DMS114 treated with DMSO at 0.1 percent for 48 hours (cell line): ENCODE results near the gene PCDHGB7.
"Not testable (repeated sequence)": the region's sequence is repeated elsewhere in the genome, so short reads cannot be mapped to it uniquely, and the experiment has no call there.

ENCODE experiments used
- DNase-seq: peaks from one replicate; lab custom pipeline; 2025; ENCODE audit not compliant: unreplicated experiment; lab: John Stamatoyannopoulos, UW

Gene PCDHGB7

DNA sequence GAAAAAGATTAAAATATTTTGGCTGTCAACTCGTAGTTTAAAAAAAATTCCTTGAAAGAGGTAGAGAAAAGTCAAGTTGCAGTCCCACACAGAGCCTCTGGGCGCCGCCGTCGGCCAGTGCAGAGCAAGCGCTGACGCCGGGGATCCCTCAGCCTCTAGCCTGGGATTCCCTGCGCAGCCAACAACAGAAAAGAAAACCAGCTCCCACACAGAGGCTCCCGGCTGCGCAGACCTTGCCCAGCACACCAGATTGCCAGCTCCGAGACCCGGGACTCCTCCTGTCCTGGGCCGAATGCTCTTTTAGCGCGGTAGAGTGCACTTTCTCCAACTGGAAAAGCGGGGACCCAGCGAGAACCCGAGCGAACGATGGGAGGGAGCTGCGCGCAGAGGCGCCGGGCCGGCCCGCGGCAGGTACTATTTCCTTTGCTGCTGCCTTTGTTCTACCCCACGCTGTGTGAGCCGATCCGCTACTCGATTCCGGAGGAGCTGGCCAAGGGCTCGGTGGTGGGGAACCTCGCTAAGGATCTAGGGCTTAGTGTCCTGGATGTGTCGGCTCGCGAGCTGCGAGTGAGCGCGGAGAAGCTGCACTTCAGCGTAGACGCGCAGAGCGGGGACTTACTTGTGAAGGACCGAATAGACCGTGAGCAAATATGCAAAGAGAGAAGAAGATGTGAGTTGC is at the start of gene PCDHGB7:
PCDHGB7 (plus strand) TSS at position 184 of the 679 bp plus-strand sequence; CDS start at position 367, 183 bp downstream.
- not testable (repeated sequence) for DNase-seq

DNA sequence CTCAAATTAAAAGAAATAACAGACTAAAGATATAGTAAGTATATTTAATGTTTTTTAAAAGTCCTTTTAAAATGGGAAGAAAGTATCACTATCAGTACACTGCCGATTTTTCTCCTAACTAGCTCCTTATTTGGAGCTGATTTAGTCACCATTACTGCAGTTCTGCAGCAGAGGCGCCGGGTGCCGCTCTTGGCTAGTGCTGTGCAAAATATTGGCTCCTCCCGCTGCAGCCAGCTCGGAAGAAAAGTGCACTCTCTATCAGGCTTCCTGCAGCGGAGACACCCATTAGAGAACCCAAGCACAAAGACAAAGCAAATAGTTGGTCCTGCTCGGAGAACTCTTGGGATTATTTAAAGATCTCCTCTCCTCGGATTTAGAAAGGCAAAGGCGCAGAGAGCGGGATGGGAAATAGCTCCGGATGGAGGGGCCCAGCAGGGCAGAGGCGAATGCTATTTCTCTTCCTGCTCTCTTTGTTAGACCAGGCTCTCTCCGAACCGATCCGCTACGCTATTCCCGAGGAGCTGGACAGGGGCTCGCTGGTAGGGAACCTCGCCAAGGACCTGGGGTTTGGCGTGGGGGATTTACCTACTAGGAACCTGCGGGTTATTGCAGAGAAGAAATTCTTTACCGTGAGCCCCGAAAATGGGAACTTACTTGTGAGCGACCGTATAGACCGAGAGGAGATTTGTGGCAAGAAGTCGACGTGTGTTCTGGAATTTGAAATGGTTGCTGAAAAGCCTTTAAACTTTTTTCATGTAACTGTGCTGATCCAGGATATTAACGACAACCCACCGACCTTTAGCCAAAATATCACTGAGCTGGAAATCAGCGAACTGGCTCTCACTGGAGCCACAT is 47.3 kb upstream of the PCDHGB7 start, which contains the start of gene PCDHGB3:
PCDHGB3 (plus strand) TSS at position 249 of the 855 bp plus-strand sequence; CDS start at position 402, 153 bp downstream.
- DNase-seq = no peak

DNA sequence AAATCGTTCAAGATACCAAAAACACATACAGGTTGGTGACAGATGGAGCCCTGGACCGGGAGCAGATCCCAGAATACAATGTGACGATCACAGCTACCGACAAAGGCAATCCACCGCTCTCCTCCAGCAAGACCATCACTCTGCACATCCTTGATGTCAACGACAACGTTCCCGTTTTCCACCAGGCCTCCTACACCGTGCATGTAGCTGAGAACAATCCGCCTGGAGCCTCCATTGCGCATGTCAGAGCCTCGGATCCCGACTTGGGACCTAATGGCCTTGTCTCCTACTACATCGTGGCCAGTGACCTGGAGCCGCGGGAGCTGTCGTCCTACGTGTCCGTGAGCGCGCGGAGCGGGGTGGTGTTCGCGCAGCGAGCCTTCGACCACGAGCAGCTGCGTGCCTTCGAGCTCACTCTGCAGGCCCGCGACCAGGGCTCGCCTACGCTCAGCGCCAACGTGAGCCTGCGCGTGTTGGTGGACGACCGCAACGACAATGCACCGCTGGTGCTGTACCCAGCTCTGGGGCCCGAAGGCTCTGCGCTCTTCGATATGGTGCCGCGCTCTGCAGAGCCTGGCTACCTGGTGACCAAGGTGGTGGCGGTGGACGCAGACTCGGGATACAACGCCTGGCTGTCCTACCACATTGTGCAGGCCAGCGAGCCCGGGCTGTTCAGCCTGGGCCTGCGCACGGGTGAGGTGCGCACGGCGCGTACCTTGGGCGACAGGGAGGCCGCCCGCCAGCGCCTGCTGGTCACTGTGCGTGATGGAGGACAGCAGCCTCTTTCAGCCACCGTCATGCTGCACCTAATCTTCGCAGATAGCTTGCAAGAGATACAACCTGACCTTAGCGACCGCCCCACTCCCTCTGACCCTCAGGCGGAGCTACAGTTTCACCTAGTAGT is 45.7 kb upstream of the PCDHGB7 start:
- DNase-seq = no peak

DNA sequence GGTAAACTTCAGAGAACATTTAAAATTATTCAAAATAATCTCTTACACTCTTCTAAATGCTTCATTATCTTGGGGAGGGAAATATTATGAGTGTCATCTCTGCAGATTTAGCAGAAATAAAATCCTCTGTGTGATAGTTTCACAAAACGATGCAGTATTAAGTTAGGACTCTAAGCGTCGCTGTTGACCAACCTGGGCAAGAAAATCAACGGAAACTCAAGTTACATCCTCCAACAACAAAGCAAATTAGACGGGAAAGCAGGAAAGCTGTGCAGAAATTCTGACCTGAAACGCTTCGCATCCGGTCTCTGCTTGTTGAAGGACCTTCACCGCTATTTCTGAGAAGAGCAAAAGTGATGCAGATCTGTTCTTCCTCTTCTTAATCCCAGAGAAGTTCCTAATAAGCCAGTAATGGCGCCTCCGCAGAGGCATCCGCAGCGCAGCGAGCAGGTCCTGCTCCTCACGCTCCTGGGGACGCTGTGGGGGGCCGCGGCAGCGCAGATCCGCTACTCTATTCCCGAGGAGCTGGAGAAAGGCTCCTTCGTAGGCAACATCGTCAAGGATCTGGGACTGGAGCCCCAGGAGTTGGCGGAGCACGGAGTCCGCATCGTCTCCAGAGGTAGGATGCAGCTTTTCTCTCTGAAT is 43.7 kb upstream of the PCDHGB7 start, which contains the start of gene PCDHGA6:
PCDHGA6 (plus strand) TSS at position 219 of the 645 bp plus-strand sequence; CDS start at position 412, 193 bp downstream.
- no peak for DNase-seq

DNA sequence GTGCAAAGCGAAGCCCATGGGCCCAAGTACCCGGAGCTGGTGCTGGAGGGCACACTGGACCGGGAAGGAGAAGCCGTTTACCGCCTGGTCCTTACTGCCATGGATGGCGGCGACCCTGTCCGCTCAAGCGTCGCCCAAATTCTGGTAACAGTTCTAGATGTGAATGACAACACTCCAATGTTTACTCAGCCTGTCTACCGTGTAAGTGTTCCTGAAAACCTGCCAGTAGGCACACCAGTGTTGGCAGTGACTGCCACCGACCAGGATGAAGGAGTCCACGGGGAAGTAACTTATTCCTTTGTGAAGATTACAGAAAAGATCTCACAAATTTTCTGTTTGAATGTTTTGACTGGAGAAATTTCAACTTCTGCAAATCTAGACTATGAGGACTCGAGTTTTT is 42.9 kb upstream of the PCDHGB7 start:
- no peak for DNase-seq

DNA sequence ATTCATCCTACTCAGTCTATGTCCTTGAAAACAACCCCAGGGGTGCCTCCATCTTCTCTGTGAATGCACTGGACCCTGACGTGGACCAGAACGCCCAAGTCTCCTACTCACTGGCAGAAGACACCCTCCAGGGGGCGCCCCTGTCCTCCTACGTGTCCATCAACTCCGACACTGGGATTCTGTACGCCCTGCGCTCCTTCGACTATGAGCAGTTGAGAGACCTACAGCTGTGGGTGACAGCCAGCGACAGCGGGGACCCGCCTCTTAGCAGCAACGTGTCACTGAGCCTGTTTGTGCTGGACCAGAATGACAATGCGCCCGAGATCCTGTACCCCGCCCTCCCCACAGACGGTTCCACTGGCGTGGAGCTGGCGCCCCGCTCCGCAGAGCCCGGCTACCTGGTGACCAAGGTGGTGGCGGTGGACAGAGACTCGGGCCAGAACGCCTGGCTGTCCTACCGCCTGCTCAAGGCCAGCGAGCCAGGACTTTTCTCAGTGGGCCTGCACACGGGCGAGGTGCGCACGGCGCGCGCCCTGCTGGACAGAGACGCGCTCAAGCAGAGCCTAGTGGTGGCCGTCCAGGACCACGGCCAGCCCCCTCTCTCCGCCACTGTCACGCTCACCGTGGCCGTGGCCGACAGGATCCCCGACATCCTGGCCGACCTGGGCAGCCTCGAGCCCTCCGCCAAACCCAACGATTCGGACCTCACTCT is 41.9 kb upstream of the PCDHGB7 start:
- DNase-seq = not testable (repeated sequence)

DNA sequence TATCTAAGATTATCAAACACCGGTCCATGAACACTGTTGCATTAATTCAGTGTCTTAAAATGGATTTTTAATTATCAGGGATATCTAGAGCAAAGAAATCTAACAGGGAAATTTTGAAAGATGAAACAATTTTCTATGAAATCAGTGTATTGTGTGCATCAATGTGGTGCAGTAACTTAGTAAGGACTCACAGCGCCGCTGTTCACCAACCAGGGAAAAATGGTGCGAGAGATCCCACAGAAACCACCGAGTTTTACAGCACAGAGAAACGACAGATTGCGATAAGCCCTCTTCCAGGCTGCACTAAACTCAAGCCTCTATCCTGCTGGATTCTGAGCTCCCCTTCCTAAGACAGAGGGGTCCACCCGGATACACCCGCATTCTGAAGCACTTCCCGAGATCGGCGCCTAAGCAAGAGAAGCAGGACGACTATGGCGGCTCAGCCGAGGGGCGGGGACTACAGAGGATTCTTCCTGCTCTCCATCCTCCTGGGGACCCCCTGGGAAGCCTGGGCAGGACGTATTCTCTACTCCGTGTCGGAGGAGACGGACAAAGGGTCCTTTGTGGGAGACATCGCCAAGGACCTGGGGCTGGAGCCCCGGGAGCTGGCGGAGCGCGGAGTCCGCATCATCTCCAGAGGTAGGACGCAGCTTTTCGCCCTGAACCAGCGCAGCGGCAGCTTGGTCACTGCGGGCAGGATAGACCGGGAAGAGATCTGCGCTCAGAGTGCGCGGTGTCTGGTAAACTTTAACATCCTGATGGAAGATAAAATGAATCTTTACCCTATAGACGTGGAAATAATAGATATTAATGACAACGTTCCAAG is 34.8 kb upstream of the PCDHGB7 start, which contains the start of gene PCDHGA7:
PCDHGA7 (plus strand) TSS at position 274 of the 826 bp plus-strand sequence; CDS start at position 432, 158 bp downstream.
- DNase-seq = no peak

DNA sequence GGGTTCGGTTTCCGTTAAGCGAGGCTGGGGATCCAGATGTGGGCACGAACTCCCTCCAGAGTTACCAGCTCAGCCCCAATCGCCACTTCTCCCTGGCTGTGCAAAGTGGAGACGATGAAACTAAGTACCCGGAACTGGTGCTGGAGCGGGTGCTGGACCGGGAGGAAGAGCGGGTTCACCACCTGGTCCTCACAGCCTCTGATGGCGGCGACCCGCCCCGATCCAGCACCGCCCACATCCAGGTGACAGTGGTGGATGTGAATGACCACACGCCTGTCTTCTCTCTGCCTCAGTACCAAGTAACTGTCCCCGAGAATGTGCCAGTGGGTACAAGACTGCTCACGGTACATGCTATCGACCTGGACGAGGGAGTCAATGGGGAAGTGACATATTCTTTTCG is 34.1 kb upstream of the PCDHGB7 start:
- no peak for DNase-seq

DNA sequence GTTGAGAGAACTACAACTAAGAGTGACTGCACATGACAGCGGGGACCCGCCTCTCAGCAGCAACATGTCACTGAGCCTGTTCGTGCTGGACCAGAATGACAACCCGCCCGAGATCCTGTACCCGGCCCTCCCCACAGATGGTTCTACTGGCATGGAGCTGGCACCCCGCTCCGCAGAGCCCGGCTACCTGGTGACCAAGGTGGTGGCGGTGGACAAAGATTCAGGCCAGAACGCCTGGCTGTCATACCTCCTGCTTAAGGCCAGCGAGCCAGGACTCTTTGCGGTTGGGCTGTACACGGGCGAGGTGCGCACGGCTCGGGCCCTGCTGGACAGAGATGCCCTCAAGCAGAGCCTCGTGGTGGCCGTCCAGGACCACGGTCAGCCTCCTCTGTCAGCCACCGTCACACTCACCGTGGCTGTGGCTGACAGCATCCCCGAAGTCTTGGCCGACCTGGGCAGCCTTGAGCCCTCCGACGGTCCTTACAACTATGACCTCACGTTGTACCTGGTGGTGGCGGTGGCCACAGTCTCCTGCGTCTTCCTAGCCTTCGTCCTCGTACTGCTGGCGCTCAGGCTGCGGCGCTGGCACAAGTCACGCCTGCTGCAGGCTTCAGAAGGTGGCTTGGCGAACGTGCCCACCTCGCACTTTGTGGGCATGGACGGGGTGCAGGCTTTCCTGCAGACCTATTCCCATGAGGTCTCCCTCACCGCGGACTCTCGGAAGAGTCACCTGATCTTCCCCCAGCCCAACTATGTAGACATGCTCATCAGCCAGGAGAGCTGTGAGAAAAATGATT is 32.8 kb upstream of the PCDHGB7 start:
- no peak for DNase-seq

DNA sequence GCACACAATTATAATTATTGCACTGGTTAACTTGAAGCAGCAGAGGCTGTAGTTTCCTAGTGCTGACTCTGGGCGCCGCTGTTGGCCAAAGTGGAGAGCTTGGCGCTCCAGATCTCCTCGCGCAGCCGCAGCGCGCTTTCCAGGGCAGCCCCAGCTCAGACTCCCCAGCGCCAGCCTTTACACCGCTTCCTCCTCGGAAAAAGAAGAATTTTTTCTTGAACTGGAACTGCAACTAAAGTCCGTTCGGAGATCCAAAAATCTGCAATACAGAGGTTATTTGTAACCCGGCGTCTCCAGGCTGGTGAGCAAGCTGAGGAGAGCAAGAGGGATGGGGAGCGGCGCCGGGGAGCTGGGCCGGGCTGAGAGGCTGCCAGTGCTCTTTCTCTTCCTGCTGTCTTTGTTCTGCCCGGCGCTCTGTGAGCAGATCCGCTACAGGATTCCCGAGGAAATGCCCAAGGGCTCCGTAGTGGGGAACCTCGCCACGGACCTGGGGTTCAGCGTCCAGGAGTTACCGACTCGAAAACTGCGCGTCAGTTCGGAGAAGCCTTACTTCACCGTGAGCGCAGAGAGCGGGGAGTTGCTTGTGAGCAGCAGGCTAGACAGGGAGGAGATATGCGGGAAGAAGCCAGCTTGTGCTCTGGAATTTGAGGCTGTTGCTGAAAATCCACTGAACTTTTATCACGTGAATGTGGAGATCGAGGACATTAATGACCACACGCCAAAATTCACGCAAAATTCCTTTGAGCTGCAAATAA is 29.7 kb upstream of the PCDHGB7 start, which contains the start of gene PCDHGB4:
PCDHGB4 (plus strand) TSS at position 142 of the 755 bp plus-strand sequence; CDS start at position 329, 187 bp downstream.
- not testable (repeated sequence) for DNase-seq

DNA sequence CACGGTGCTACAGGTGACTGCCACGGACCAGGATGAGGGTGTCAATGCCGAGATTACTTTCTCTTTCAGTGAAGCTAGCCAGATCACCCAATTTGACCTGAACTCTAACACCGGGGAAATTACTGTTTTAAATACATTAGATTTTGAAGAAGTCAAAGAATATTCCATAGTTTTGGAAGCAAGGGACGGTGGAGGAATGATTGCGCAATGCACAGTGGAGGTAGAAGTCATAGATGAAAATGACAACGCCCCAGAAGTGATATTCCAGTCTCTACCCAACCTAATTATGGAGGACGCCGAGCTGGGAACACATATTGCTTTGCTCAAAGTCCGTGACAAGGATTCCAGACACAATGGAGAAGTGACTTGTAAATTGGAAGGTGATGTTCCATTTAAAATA is 28.8 kb upstream of the PCDHGB7 start:
- DNase-seq = no peak

DNA sequence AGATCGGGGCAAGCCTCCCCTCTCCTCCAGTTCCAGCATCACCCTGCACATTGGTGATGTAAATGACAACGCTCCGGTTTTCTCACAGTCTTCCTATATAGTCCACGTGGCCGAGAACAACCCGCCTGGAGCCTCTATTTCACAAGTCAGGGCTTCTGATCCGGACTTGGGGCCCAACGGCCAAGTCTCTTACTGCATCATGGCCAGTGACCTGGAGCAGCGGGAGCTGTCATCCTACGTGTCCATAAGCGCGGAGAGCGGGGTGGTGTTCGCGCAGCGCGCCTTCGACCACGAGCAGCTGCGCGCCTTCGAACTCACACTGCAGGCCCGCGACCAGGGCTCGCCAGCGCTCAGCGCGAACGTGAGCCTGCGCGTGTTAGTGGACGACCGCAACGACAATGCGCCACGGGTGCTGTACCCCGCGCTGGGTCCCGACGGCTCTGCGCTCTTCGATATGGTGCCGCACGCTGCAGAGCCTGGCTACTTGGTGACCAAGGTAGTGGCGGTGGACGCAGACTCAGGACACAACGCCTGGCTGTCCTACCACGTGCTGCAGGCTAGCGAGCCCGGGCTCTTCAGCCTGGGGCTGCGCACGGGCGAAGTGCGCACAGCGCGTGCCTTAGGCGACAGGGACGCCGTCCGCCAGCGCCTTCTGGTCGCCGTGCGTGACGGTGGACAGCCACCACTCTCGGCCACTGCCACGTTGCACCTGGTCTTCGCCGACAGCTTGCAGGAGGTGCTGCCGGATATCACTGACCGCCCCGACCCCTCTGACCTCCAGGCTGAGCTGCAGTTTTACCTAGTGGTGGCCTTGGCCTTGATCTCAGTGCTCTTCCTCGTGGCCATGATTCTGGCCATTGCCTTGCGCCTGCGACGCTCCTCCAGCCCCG is 28.1 kb upstream of the PCDHGB7 start:
- DNase-seq = no peak

DNA sequence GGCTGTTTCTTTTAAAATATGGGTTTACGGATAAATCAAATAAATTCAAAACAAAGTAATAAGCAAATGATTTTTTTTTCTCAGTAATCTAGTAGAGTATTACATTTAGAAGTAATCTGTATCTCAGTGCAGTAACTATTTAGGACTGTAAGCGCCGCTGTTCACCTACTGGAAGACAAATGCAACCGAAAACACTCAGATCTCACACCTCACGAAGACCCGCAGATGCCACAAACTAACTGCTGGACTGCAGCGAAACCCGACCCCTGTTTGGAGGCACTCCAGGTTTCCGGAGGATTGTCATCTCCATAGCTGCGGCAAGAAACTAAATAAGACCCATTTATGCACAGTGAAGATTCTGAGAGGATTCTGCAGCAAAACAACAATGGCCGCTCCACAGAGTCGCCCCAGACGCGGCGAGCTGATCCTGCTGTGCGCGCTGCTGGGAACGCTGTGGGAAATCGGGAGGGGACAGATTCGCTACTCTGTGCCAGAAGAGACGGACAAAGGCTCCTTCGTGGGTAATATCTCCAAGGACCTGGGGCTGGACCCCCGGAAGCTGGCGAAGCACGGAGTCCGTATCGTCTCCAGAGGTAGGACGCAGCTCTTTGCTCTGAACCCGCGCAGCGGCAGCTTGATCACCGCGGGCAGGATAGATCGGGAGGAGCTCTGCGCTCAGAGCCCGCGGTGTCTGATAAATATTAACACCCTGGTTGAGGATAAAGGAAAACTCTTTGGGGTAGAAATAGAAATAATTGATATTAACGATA is 24.9 kb upstream of the PCDHGB7 start, which contains the start of gene PCDHGA8:
PCDHGA8 (plus strand) TSS at position 205 of the 770 bp plus-strand sequence; CDS start at position 386, 181 bp downstream.
- DNase-seq = no peak

DNA sequence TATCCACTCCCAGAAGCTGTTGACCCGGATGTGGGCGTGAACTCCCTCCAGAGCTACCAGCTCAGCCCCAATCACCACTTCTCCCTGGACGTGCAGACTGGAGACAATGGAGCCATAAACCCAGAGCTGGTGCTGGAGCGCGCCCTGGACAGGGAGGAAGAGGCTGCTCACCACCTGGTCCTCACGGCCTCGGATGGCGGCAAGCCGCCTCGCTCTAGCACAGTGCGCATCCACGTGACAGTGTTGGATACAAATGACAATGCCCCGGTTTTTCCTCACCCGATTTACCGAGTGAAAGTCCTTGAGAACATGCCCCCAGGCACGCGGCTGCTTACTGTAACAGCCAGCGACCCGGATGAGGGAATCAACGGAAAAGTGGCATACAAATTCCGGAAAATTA is 24.2 kb upstream of the PCDHGB7 start:
- no peak for DNase-seq
